GM19025 (cell line): ENCODE results near the gene AAK1.
A peak's percentile ranks its signal among the peaks of the same experiment; 100 is the strongest.
"Not testable (repeated sequence)": the region's sequence is repeated elsewhere in the genome, so short reads cannot be mapped to it uniquely, and the experiment has no call there.

Experiments
- ATAC-seq: cut with Tn5 transposase; IDR thresholded peaks from one replicate; pipeline ENCODE4 v1.9.1; 2021; ENCODE audit warnings: mild to moderate bottlenecking, low read depth, moderate library complexity; ENCODE audit not compliant: unreplicated experiment

AAK1 gene

DNA sequence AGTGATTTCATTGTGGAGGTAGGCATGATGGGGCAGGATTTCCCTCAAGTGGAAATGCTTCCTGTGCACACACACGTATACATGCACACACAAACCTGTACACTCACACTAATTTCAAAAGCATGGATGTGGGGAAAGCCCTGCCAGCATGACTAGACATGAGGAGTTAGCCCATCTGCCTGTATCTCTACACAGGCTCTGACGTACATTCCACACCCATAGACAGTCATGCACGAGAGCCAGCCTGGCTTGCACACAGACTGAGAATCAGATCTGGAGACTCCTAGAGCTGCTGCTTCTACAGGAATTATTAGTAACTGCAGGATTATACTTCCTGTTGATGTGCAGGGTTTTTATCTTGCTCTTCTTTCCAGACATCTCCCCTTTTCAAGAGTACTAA is 179.0 kb downstream of the AAK1 start:
- ATAC-seq: no peak

DNA sequence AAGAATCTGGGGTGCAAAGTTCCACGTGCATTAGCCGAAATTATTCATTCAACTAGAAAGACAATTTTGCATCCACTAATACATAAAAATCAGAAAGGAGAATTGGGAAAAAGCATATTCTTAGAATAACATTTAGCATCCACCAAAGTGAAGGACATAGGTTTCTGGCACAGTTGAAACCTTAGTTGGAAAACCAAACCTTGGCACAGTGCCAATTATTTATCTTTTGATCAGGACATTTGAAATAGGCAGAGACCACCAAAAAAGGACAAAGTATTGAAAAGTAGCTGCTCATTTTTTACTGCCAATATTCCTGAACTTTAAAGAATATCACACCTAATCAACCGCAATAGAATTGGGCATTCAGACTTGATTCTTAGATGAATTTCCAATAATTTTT is 180.8 kb downstream of the AAK1 start:
- ATAC-seq: no peak

DNA sequence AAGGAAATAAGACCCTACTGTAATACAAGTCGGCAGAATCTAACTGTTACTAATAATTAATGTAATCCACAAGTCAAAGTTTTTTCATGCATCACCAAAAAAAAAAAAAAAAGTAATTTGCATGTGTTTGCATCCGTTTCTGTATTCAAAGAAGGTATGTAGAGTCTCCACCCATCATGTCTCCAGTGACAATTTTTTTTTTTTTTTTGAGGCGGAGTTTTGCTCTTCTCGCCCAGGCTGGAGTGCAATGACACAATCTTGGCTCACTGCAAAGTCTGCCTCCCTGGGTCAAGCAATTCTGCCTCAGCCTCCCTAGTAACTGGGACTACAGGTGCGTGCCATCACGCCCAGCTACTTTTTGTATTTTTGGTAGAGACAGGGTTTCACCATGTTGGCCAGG is 182.1 kb downstream of the AAK1 start:
- ATAC-seq: no peak

DNA sequence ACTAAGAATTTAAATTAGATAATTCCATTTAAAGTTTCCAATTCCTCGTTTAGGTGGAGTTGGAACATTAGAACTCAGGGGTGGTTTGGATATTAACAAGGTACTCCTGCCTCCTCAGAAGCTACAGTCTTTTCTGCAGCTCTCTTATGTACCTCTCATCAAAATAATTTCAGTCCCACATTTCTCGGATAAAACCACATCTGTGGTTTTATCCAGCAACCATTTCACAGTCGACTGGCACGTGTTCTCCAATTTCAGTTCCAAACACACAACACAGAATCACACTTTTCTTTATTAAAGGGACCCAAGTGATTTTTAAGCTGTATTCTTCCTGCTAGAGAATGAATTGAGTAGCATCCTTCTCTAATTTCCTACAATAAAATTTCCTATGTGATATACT is 183.6 kb downstream of the AAK1 start:
- no peak for ATAC-seq

DNA sequence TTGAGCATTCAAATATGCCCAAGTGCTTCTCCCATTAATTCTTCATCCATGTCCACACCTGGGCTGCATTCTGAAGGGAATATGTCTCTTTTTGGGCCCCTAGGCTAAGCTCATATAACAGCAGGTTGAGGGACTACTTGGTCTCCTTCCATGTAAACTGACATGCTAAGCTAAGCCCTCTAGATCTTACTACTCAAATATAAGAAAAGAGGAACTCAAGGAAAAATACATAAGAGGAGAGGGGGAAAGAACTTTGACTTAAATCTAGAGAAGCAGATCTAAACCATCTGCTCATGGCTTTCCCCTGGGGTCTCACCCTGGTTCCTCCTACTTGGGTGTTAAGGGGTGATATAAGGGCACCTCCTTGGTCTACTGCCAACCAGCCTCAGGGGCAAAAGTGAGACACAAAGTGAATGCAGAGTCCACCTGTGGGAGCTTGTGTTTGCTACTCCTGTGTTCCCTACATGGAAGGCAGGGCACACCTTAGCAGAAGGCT is 186.5 kb downstream of the AAK1 start:
- ATAC-seq: no peak

DNA sequence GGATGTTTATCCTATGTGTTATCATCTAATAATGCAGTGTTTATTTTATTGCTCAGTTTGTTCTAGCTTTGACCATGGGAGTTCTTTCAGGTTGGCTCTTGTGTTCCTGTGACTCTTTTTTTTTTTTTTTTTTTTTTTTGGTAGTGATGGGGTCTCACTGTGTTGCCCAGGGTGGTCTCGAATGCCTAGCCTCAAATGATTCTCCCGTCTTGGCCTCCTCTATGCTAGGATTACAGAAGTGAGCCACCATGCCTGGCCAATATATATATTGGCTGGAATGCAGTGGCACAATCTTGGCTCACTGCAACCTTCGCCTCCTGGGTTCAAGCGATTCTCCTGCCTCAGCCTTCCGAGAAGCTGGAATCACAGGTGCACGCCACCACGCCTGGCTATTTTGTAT is 187.4 kb downstream of the AAK1 start:
- no peak for ATAC-seq

DNA sequence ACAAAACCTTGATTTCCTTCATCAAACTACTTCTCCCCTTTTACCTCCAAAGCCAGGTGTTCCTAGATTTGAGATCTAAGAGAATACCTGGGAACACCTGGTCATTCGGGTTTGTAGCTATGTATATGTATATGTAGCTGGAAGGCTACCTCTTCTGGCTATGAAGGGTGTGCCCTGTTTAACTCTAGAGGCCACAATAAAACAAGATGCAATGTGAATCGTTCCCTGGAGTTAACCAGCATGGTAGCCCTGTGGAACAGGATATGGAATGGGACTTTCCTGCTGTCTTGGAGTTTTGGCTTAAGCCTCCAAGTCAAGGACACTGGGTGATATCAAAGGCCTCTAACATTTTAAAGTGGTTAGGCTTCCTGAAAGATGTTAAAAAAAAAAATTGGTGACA is 188.6 kb downstream of the AAK1 start:
- no peak for ATAC-seq

DNA sequence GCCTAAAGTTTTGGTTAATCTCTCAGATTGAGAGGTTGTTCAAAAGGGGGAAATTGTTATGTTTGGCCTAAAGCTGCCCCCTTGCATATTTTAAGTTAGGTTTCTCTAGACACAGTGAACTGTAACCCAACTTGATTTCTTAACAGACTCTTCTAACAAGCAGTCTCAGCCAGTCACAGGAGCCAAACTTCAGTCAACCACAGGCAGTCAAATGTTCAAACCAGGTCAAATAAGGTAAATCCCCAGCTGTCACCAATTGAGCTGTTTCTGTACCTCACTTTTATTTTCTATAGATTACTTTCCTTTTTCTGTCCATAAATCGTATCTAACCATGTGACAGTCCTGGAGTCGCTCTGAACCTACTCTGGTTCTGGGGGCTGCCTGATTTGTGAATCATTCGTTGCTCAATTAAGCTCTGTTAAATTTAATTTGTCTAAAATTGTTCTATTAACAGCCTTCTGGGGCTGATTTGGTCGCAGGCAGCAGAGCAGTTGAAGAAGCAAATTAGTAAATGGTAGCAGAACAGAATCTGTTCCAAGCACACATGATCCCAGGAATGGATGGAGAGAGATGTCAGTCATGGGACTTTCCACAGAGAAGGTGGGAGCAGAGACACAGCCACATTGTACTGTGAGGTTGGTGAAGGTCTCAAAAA is 189.9 kb downstream of the AAK1 start:
- peak; percentile 88 for ATAC-seq

DNA sequence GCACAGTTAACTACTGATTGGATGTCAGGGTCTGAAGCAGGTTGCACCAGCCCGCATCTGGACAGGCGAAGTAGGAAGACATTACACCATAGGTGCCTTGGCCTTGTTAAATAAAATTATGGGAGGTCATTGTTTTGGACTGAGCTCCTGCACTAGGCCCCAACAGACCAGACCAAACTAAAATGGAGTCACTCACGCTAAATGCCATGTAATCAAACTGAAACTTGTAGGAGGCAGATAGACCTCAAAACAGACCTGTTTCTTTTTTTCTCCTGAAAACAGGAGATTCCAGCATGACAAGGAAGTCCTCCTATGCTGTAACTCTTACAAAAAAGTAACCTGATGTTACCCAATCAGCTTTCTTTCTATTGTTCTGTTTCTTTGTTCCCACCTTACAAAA is 190.9 kb downstream of the AAK1 start:
- ATAC-seq: no peak

DNA sequence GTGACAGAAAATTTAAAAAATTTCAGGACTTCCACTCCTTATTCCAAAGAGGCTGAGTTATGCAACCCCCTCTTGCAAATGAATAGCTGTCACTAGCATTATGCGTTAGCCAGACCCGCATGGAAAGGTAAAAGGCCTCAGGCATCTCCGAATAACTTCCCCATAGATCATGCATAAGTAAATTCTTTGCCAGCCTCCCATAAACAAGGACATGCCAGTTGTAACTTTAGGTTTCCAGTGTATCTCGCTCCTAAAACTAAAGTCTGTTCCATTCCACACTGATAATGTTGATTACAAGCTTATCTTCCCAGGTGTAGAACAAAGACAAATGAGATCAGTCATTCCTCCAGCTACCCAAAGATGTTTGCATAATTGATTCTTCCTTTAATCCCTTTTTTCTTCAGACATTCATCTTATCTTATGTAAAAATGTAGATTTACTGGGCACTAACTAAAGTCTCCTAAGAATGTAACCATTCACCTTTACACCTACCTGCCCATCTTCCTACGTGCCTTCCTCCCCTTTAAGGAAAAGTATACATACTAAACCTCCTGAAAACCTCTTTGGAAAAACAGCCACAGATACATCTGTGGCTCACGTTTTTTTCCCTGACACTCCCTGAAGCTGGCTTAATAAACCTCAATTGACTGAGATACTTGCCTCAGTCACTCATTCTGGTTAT is 192.7 kb downstream of the AAK1 start:
- ATAC-seq: no peak

DNA sequence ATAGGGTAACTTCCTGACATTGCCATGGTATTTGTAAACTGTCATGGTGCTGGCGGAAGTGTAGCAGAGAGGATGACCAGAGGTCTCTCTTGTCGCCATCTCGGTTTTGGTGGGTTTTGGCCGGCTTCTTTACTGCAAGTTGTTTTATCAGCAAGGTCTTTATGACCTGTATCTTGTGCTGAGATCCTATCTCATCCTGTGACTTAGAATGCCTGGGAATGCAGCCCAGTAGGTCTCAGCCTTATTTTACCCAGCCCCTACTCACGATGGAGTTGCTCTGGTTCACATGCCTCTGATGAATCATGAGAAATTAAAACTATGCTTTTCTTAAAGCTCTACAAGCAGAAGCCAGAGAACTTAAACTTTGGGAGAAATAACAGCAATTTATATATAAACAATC is 193.6 kb downstream of the AAK1 start:
- no peak for ATAC-seq

DNA sequence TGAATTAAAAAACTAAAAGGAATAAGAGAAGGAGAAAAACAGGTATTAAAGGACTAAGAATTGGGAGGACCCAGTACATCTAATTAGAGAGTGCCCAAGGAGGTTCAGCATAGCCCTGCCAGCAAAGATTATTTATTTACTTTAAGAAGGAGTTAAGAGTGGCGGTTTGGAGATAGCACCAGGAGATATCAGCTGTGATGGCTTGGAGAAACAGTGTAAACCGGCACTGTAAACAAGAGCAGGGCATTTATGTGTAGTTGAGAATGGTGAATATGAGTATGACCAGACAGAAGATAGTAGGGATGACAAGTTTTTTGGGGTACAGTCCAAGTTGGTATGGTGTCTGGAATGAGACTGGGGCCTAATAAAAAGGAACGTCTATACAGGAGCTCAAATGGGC is 199.9 kb downstream of the AAK1 start:
- ATAC-seq: not testable (repeated sequence)

DNA sequence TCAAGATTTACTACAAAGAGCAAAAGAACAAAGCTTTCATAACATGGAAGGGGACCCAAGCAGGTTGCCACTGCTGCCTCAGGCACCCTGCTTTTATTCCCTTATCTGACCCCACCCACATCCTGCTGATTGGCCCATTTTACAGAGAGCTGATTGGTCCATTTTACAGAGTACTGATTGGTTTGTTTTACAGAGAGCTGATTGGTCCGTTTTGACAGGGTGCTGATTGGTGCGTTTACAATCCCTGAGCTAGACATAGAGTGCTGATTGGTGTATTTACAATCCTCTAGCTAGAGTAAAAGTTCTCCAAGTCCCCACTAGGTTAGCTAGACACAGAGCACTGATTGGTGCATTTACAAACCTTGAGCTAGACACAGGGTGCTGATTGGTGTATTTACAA is 204.0 kb downstream of the AAK1 start:
- ATAC-seq: not testable (repeated sequence)

DNA sequence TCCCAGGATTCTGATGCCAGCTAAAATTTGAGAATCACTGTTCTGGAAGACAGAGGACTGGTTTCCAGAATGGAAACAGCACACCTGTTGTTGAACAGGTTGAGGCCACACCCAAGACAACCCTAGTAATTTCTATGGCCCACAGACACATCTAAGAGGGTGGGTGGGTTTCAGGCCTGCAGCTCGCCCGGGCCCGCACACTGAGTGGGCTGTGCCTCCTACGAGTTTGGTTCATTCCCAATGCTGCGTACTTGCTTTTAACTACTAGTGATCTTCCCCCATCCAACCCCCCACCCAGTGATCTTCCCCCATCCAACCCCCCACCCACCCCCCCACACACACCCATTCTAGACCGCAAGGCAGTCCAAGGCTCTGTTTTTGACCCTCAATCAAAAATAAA is 205.0 kb downstream of the AAK1 start:
- ATAC-seq: no peak

DNA sequence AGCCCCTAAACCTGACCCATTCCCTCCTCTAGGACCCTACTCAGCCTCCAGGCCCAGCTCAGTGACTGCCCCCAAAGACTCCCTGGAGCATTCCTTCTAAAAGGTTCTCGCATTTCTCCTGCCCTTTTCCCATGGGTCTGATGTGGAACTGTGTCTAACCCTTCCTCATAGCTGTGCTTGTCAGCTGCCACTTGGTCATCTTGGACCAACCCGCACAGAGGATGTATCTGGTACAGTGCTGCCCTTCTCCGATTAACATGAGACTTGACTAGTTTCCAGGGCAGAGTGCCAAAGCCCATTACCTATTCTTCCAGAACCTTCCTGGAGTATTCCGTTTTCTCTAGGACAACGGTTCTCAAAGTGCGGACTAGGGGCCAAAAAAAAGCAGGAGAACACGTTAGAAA is 205.8 kb downstream of the AAK1 start:
- ATAC-seq: no peak

DNA sequence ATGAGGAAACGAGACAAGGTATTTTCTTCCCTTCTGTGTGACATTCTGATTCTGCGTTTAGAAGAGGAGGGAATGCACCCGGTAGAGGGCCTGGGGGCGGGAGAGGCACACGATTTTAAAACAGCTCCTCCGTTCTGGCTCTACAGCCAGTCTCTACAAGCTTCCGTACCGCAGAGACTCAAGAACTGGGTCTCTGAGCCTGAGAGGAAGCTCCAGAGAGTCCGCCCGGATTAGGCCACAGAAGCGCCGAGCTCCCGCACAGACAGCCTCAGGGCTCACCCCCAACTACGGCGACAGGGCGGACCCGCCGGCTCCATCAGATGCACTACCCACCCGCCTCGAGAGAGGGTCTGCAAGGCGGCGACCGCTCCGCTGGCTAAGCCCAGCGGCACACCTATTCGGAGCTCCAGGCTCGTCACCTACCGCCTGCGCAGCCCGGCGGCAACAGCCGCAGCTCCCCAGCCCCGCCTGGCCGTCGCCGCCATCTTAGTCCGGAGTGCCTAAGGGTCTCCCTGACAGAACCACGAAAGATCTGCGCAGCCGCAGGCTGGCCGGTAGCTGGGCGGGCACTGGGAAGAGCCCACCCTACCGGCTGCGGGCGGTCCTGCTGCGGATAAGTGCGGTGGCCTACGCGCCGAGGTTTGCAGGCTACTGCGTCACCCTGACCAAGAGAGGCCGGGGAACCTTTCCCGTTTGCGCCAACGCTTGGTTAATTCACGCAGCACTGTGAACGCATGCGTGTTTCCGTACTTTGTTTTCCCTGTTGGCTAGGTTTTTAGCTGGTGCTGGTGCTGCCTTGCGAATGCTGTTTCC is 206.4 kb downstream of the AAK1 start, which contains the start of gene NFU1:
TSS of gene NFU1 (minus strand) at position 498 of the 813 bp plus-strand sequence. CDS start at position 485, 13 bp downstream.
- peak; percentile 95 for ATAC-seq

DNA sequence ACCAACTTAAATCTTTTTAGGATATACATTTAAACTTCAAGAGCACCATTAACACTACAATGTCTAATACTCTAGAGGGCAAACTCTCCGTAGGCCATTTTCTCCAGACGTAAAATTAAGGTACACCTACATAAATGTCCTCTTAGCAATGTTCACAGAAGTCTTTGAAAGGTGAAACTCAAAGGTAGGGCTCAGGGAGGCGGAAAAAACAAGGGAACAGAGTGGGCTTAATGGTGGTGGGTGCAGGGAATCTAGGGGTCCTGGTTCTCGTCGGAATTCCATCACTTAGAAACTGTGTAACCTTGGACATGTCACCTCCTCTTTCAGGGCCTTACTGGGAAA is 207.0 kb downstream of the AAK1 start:
- no peak for ATAC-seq

DNA sequence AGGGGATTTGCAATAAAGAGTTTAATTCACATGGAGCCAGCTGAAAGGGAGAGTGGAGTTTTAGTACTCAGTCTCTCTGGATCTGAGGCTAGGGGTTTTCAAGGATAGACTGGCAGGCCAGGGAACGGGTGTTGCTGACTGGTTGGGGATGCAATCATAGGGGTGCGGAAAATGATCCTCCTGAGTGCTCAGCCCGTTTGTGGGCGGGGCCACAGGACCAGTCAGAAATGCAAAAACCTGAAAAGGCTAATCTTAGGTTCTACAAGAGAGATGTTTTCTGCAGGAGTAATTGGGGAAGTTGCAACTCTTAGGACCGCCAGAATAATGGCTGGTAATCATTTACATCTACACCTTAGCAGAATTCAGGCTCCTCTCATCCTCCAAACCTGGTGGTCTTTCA is 208.8 kb downstream of the AAK1 start:
- ATAC-seq: no peak

DNA sequence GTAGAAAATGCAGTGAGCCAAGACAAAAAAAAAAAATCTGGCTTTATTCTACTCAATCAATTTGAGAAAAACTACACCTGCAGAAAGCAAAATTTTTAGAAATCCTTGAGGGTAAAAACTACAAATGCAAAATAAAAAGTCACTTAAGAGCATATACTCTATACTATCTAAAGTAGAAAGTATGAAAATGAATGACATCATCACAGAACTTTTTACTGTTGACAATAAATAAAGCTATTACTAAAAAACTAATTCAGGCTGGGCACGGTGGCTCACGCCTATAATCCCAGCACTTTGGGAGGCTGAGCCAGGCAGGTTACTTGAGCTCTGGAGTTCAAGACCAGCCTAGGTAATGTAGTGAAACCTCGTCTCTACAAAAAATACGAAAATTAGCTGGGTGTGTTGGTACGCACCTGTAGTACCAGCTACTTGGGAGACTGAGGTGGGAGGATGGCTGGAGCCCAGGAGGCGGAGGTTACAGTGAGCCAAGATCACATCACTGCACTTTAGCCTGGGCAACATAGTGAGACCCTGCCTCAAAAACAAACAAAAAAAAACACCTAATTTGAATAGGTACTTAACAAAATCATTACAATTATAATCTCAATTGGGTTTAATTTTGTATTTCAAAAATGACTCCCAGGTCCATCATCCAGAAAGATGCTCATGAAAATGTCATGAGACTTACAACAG is 213.9 kb downstream of the AAK1 start:
- no peak for ATAC-seq

DNA sequence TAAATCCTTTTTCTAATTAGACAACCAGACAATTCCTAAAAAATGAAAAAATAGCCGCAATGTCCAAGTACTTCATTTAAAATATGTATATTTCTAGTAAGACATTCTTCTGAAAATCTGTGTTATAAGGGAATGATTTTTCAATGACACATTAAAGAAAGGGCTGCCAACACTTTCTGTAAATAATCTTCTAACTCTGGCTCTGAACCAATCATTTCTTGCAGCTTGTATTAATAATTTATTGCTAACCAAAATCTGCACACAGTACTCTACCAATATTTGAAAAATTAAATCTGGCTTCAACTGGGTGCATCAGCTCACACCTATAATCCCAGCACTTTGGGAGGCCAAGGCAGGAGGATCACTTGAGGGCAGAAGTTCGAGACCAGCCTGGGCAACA is 214.6 kb downstream of the AAK1 start:
- no peak for ATAC-seq

DNA sequence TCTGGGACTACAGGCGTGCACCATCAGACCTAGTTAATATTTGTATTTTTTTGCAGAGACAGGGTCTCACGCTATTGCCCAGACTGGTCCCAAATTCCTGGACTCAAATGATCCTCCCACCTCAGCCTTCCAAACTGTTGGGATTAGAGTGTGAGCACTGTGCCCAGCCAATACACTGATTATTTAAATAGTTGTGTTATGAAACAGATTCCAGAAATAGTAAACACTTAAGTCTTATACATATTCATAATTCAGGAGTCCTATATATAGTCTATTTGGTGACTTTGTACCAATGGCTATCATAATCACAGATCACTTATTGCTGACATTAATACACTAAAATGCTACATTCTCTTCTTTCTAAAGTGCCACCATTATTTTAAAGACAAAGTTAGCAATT is 219.1 kb downstream of the AAK1 start:
- no peak for ATAC-seq
